NCI-H1694 treated with DMSO at 0.1 percent for 48 hours (cell line): Measurements from ENCODE around the gene LRMDA.

Source experiments
- DNase-seq: peaks from one replicate; lab custom pipeline; 2025; lab: John Stamatoyannopoulos, UW

The LRMDA gene

DNA sequence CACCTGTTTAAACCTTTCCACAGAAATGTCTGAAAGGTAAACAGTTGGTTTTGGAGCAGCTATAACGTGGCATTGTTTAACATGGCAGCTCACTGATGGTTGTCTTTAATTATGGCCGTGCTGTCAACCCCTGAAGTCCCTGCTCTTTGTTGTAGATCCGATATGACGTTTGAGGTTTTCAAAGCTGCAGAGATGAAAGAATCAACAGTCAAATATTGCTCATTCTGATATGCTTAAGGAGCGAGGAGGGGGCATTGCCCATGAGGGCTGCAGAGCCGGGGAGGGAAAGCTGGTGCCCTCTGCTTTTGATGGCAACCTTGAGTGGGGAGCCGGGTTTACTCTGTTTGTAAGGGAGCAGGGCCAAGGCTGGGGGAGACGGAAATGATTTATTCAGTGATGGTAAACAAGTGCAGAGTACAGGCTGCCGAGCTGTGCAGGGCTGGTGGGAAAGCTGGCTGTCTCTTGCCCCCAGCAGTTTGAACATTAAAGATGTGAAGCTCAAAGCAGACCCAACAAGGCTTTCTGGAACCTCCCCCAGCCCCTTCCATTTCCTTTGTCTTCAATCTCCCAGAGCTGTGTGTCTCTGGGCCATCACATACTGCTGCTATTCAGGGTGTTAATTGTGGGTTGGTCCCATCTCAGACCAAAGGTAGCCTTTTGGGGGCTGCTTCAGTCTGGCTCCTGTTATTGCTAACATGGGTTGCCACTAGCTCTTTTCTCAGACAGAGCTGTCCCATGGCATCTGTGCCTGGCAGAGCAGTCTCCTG, 345.5 kb downstream of the LRMDA start:
- DNase-seq, result no peak

DNA sequence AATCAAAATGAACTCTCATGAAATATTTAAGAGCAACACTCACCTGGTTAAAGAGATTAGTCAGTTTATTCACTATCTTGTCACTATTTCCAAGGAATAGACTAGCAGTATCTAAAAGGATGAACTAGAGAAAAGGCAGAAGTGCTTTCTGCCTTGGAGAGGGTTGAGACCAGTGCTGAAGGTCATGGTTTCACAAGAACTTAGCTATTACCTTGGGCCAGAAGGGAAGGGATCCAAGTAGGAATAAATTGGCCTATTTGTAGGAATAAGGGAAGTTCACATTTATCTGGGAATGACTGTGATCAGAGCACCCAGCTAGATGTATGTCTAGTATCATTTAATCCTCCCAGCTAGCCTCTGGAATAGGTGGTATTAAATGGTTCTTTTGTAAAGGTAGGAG, 347.2 kb downstream of the LRMDA start:
- no peak for DNase-seq

DNA sequence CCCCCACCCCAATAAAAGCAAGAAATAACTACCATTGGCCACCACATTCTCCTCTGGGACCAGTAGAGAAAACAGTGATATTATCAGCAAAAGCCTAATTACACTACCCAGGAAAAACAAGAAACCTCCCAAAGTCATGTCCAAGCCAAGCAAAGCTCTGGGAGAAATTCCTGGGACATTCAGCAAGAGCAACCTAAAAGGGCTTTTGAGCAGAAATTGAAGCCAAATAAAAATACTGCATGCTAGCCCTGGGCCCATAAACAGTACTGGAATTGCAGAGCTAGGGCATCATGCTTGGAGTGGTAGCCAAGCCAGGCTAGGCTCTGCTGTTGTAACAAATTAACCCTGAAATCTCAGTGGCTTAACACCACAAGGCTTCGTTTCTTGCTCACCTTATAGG, 347.9 kb downstream of the LRMDA start:
- no peak for DNase-seq

DNA sequence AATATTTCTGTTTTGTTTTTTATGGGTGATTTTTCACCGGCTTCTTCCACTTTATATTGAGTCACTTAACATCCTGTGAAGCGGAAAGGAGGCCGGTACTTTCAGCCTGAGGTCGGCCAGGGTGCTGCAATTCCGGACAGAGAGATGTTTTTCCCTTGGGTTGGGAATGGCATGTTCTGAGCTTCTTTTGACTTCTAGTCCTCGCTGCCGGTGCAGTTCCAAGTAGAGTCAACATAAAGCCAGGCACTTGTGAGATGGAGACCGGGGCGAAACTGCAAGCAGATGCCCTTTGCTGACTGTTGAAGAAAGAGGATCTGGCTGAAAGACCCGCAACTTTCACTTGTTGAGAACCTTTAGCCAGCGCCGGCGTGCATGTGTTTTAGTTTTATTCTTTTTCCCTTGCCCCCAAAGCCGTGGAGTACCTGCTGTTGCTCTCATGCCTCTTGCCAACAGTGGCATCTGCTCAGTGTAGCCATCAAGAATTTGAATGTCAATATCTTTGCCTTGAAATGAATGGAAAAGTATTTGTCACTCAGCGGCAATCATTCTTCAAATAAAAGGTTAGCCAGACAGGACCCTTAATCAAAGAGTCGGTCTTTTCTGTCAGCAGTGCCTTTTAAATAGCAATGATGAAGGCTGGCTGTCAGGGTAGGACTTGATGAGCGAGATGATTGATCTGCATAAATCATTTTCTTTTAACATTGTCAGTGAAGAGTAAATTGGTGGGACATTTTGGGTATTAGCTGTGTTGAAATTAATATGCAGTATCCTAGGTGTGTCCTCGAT, 351.2 kb downstream of the LRMDA start:
- peak; percentile 14 for DNase-seq

DNA sequence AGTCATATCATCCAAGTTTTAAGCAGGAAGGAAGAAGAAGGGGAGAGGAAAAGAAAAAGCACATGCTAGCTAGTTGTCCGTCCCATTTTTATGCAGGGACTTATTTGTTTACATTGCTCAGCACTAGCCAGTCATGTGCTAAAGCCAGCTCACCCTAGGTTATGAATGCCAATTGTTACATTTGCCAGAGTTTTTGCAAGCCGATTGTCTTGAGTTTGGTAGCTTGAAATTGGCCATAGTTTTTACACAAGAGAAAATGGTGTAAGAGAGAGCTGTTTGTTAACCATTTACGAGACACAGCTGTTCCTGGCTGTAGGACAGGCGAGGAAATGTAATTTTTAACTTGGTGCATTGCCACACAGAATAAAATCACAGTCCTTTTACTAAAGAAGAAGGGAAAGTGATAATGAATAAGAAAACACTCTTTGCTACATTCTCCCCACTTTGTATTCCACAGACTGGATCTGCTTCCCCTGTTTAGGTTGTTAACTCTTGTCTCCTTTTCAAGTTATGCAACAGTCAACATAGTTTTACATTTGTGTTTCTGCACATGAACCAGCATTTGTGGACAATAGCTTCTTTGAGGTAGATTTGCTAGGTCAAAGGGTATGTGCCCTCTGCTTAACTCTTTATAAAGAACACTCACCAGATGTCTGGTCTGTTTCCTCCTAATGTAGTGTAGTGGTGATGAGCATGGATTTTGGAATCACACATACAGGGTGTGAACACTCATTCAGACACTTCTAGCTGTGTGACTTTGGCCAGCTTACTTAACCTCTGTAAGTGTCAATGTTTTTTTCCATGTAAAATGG, 357.2 kb downstream of the LRMDA start:
- no peak for DNase-seq

DNA sequence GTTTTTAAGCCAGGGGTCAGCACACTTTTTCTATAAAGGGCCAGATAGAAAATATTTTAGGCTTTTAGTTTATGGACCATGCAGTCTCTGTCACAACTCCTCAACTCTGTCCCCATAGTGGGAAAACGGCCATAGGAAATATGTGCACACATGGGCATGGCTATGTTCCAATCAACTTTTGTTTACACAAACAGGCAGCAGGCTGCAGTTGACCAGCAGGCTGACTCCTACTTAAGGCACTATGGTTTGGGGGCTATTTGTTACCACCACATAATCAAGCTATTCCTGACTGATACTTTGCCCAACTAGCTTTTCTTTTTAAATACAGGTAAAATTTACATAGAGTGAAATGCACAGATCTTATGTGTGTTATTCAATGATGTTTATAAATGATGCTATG, 362.4 kb downstream of the LRMDA start:
- DNase-seq, result no peak

DNA sequence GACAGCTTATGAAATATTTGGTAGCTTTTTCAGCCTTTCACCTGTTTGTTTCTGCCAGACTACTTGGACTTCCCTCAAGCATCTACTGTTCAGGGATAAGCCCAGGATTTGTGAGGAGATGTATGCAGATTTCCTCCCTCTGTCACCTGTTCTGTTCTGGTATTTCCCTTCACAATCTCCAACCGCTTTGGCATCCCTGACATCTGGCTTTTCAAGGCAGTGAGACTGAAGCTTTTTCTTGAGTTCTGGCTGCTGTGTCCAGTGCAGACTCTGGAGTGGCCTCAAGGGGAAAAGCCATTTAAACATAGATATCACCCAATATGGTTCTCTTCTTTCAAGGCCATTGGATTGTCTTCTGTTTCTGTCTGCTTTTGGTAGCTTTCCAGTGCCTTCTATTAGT, 369.7 kb downstream of the LRMDA start:
- no peak for DNase-seq

DNA sequence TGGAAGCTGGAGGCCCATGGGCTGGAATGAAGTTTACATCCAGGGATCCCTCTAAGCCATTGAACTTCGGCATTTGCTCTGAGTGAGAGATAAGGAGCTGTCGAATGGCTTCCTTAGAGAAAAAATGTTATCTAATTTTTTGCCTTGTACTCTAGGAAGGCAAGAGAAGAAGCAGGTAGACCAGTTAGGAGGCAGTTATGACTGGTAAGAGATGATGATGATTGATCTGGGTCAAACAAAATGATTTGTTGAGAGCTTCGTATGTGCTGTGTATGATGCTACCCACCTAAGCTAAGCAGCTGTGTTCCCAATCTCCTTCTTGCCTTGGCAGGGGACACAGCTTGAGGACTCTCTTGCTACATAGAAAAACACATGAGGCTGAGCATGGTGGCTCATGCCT, 370.2 kb downstream of the LRMDA start:
- DNase-seq, result no peak

DNA sequence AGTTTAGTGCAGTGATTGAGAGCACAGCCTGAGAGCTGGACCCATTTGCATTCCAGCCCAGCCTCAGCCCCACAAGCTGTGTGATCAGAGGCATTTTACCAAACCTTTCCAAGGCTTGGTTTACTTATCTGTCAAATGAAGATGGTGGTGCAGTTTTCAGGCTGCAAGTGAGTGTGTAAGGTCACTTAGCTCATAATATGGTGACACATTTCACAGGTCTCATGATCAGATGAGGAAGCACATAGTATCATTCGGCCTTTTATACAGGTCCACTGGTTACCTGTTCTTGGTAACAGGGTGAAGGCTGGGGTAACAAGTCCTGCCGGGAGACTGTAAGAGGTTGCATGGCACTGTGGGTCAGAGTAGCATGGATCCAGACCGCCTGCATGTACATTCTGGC, 371.7 kb downstream of the LRMDA start:
- no peak for DNase-seq

DNA sequence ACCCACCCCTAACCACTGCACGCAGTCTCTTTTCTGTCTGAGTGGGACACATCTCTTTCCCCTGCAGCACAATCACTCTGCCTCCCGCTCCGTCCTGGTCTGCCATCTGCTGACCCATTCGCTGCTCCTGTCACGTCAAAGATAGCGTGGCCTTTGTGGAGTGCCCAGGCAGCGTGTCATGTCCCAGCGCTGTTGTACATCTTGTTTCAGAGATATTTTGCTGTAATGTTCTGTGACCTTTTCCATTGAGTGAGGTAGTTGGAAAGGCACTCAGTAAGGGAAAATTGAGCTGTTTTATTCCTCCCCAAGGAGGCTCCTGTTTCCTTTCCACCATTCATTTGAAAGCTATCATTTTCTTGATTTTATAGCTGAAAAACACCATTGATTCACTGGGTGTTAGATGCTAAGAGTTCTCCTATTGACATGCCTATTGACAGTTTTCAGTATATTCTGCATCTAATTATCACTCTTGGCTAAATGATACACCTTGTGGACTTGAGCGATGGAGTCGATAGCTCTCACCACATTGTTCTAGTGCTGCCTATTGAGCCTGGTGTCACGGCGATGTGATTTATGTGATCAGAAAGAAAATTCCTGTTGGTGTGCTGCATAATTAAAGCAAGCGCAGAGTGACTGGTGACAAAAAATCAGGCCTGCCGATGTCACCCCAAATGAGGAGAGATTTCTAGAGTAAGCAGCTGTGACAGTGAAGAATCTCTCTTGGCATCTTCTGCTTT, 372.6 kb downstream of the LRMDA start:
- no peak for DNase-seq

DNA sequence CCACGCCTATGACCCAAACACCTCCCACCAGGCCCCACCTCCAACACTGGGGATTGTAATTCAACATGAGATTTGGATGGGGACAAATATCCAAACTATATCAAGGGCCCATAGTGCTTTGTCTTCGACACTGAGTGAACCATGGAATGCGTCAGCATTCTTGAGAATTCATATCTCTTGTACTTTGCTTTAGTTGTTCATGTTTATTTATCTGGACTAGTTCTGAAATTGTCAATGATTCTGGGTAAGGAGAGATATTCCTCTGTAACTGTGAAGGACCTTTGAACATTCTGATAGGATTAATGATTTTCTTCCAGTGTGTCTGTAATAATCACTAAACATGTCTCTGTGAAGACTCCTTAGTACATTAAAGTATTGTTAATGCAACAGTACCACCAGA, 374.8 kb downstream of the LRMDA start:
- no peak for DNase-seq

DNA sequence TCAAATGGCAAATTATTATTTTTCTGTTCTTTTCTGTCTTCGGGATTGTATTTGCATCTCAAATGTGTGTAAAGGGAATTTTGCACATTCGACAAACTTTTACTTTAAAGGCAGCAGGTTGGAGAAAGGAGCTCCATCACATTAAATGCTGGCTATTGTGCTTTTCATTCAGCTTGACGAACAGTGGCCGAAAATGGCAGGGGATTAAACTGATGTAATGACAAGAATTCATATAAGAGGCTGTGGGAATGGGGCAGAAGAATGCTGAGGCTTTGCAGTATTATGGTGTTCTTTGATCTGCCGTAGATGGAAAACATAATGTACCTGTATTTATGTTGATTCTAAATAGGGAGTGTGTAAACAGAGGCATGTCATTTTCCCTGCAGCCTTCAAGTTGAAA, 376.0 kb downstream of the LRMDA start:
- DNase-seq, result no peak

DNA sequence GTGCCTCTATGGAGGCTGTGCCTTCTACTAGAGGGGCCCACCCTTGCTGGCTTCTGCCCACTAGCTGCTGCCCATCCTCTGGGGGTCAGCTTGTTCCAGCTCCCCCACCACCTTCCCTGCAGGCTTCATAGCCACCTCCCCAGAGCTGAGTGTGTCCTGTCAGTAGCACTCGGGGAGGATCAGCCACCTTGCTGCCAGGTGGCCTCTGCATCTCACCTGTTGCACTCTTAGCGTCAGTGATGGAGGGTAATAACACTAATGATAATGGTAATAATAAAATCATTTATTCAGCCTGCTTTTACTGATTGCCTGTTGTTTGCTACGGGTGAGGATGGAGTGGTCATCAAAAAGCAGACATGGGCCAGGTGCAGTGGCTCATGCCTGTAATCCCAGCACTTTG, 377.6 kb downstream of the LRMDA start:
- no peak for DNase-seq

DNA sequence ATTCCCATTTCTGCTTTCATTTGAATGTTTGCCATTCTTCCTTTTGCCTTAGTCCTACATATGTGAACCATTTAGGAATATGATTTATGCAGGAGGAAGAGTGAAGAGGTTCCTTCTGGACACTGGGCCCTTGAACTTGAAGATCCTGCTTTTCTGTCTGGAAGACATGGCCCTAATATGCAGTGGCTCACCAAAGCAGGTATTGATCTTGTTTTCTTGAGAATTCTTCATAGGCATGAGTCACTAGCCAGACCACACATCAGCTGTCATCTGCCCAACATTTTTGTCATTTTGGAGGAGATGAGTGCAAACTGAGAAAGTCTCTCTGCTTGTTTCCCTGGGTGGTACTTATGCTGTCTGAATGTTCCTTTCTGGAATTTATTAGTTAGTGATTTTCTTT, 382.6 kb downstream of the LRMDA start:
- DNase-seq, result no peak

DNA sequence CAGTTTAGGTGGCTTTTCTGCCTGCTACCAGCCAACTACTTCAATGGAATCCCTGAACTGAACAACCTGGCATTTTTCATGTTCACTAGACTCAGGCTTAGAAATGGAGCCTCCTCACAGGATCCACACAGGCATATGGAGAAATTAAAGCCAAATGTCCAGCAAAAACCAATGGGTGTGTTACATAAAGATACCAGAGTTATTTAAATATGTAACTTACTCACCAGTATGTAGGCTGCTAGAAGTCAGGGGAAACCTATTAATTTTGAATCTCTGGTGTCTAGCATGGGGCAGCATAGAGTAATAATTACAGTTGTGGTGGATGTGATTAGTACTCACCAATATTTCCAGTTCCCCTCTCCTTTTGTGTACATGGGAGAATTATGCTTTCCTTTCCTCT, 383.6 kb downstream of the LRMDA start:
- DNase-seq, result no peak

DNA sequence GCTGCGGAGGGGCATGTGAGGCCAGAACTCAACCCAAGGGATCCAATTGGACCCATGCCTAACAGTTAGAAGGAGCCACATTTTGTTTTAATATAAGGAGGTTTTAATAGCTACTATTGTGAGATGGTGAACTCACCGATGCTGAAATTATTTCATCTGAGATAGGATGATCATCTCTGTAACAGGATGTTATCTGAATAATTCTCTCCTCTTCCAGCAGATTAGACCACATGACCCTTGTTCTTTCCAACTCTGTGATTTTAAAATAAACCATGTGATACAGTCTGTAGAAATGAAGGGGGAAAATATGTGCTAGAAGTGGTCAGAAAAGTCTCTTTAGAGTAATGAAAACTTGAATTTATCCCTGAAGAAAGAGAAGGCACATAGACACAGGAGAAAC, 385.8 kb downstream of the LRMDA start:
- no peak for DNase-seq

DNA sequence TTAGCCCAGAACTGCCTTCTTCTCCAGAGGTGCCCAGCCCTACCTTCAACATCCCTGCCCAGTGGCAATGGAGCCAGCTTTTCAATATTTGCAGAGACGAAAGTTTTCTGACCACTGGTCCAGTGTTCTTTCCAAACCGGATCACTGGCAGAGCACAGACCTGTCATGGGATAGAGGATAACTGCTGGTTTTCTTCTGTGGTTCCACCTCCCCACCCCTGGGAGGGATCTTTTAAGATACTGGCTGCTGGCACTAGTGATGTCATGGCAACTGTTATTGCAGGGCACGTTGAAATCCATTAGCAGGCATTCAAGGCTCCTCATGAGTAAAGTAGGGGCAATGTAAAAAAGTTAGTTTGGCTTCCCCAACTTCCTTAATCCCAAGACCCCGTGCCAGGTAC, 387.1 kb downstream of the LRMDA start:
- no peak for DNase-seq

DNA sequence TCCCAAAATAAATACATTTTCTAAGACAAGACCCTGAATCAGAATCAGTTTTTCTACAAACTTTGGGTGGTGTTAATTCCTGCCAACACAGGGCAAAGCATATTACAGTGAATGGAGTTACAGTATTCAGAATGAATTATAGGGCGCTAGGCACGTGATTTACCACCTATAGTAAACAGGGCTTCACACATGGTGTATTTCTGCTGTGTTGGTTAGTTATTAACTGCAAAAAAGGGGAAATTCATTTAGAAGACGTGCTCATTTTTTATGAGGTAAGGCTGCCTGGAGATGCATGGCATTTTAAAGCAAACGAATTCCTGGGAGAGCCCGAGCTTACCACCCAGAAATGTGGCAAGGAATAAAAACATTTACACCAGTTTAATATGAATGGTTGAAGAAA, 393.8 kb downstream of the LRMDA start:
- no peak for DNase-seq

DNA sequence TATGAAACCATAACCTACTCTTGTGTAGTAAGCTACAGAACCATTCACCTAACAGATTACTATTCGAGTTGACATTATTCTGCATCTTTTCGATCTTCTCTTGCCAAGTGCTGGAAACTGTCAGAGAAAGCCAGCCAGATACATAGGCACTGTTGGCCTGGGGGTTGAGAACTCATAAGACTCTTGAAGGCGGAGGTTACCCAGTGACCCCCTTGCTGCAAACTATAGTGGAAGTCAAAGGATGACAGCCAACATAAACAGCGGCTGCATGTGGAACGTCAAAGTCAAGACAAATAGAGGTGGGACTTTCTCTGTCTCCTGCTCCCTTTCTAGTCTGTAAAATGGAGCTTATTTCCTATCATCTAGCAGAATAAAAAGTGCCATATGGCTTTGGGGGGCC, 394.2 kb downstream of the LRMDA start:
- no peak for DNase-seq

DNA sequence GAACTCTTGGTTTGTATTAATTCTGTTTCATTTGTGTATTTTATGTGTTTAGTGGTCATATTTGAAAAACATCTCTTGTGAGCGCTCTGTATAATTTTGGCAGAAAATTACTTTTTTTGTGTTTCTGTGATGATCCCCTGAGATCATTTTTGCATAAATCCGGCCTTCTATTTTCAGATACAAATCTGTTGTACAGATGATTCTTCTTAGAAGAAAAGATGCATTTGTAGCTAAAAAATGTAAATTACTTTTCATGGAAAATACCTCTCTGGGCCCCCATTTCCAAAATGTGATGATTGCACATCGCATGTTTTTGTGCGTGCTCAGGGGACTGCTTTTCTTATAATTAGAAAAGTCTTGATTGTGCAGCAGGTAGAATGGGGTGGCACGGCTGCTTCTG, 395.4 kb downstream of the LRMDA start:
- no peak for DNase-seq

DNA sequence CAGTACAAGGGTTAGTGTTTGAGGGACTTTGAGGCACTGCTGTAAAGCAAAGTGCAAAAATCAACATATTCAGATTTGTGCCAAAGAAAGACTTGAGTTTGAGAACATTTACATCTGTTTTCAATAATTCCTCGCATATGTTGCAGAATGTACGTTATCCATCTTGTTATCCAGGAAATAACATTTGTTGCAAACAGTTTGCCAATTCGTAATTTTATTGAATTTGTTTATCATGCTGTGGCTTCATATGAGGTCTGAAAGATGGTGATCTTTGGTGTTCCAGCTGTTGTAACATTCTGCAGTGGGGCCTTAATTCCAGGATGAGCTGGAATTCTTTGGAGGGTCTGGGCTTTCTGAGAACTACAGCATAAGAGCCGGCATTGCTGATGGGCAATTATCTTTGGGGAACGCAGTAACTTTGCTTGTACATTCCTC, 396.2 kb downstream of the LRMDA start:
- DNase-seq, result no peak

DNA sequence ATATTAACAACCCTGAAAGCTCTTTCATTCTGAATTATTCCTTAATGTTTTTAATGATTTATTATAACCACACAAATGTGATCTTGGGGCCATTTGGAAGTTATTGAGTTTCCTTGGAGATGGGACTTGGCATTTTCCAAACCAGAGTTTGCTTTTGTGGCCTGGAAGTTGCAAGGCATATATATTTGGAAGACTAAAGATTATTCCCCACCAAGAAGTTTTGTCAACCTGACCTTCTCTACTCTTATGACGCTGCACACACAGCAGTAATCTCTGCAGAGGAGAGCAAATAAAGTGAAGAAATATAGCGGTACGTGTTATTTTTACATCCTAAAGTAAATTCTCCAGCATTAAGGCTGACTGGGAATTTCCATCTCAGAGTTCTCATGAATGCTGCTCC, 397.0 kb downstream of the LRMDA start:
- DNase-seq, result no peak
